H1 (cell line): ENCODE measurements around the gene COL11A2. TPM values are rescaled to one million over a fixed set of nuclear protein-coding genes. Genes with fewer than 3 reads are reported as not detected.

Experiments used
- CTCF ChIA-PET: fragments of 300-600 bp; sonication (Branson Sonifier 250); formaldehyde crosslinking; loops from one replicate; lab custom pipeline; 2021; ENCODE audit not compliant: partially characterized antibody; lab: Charles Lee
- POLR2A ChIA-PET: fragments of 300-600 bp; sonication (Branson Sonifier 250); formaldehyde crosslinking; loops from one replicate; lab custom pipeline; 2021; ENCODE audit warnings: inconsistent platforms; ENCODE audit not compliant: partially characterized antibody; lab: Charles Lee
- DNase-seq, 2 experiments: peaks; one replicate each; pipeline versions ENCODE4 v3.0.0 to v3.0.0-alpha.2; 2010 to 2022; ENCODE audit warnings: low spot score in 2 of 2, low read depth in 1 of 2, mixed read lengths in 1 of 2
- FAIRE-seq: peaks from 2 replicates; lab custom pipeline; 2011; peaks lifted over from hg19 to GRCh38; lab: Jason Lieb, UNC
- H2AFZ ChIP-seq: 2 replicates; pipeline ENCODE4 v1.8.1; 2012; ENCODE audit warnings: low read length, inconsistent platforms
- H2AK5ac ChIP-seq: 2 replicates; pipeline ENCODE4 v1.6.1; 2013; ENCODE audit warnings: low read depth, low read length
- H2BK120ac ChIP-seq: replicated peaks from 2 replicates; pipeline ENCODE3; 2013; ENCODE audit warnings: low read depth, low read length, inconsistent platforms
- H2BK12ac ChIP-seq: 2 replicates; pipeline ENCODE4 v1.6.1; 2013; ENCODE audit warnings: low read depth, low read length
- H2BK15ac ChIP-seq: 2 replicates; pipeline ENCODE4 v1.6.1; 2013; ENCODE audit warnings: low read length
- H2BK20ac ChIP-seq: 2 replicates; pipeline ENCODE4 v1.6.1; 2013; ENCODE audit warnings: low read length
- H2BK5ac ChIP-seq: 2 replicates; pipeline ENCODE4 v1.6.1; 2013; ENCODE audit warnings: low read depth, low read length
- H3K14ac ChIP-seq: 2 replicates; pipeline ENCODE4 v1.6.1; 2013; ENCODE audit warnings: inconsistent platforms; ENCODE audit not compliant: insufficient read length
- H3K18ac ChIP-seq: 2 replicates; pipeline ENCODE4 v1.6.1; 2013; ENCODE audit warnings: low read length; ENCODE audit errors: extremely low read depth
- H3K23ac ChIP-seq: 2 replicates; pipeline ENCODE4 v1.6.1; 2013; ENCODE audit warnings: inconsistent platforms; ENCODE audit not compliant: insufficient read length
- H3K23me2 ChIP-seq: 2 replicates; pipeline ENCODE4 v1.6.1; 2013; ENCODE audit warnings: low read depth, low read length
- H3K27ac ChIP-seq: 2 replicates; pipeline ENCODE4 v1.6.1; 2011; ENCODE audit warnings: low read depth, low read length, inconsistent platforms
- H3K27me3 ChIP-seq, 4 experiments: replicated peaks in 1 of 4; 1 replicate in 1 of 4; 2 replicates in 3 of 4; pipeline versions ENCODE4 v1.6.1 to v1.8.1; 2011 to 2013; ENCODE audit warnings: low read length in 3 of 4, mild to moderate bottlenecking in 3 of 4, inconsistent platforms in 2 of 4, mixed read lengths in 2 of 4, moderate library complexity in 1 of 4; ENCODE audit not compliant: control insufficient read depth in 3 of 4, insufficient read depth in 3 of 4; ENCODE audit errors: extremely low read depth in 1 of 4
- H3K36me3 ChIP-seq, 4 experiments: 2 replicates each; pipeline versions ENCODE4 v1.6.1 to v1.8.1; 2011 to 2013; ENCODE audit warnings: mild to moderate bottlenecking in 4 of 4, low read length in 3 of 4, moderate library complexity in 2 of 4, control low read depth in 1 of 4, inconsistent platforms in 1 of 4; ENCODE audit not compliant: insufficient read depth in 4 of 4, control insufficient read depth in 2 of 4
- H3K4ac ChIP-seq: replicated peaks from 2 replicates; pipeline ENCODE3; 2013; ENCODE audit warnings: low read length, low read depth, mixed read lengths, inconsistent platforms; ENCODE audit not compliant: insufficient read length
- H3K4me1 ChIP-seq, 4 experiments: replicated peaks in 1 of 4; 1 replicate in 1 of 4; 2 replicates in 3 of 4; pipeline versions ENCODE4 v1.6.1 to v1.8.1; 2011 to 2013; ENCODE audit warnings: low read length in 3 of 4, inconsistent platforms in 2 of 4, mixed read lengths in 1 of 4; ENCODE audit not compliant: insufficient read depth in 4 of 4, control insufficient read depth in 3 of 4
- H3K4me2 ChIP-seq, 2 experiments: 2 replicates each; pipeline versions ENCODE4 v1.6.1 to v1.8.1; 2011 to 2013; ENCODE audit warnings: low read depth in 2 of 2, low read length in 2 of 2, control low read depth in 1 of 2, inconsistent platforms in 1 of 2, mild to moderate bottlenecking in 1 of 2; ENCODE audit not compliant: insufficient read depth in 1 of 2
- H3K4me3 ChIP-seq, 4 experiments: fragments of 200-600, 300-600 bp in 1 of 4; sonication (generic), shearing (Covaris generic), sonication (Bioruptor Twin) in 1 of 4; 2 replicates each; pipeline versions ENCODE4 v1.5.1 to v1.8.1; 2011 to 2016; ENCODE audit warnings: low read length in 4 of 4, low read depth in 3 of 4, control low read depth in 2 of 4, inconsistent platforms in 2 of 4, mild to moderate bottlenecking in 2 of 4, mixed read lengths in 1 of 4, moderate library complexity in 1 of 4; ENCODE audit not compliant: insufficient read depth in 2 of 4; ENCODE audit errors: extremely low read depth in 1 of 4
- H3K56ac ChIP-seq: replicated peaks from 2 replicates; pipeline ENCODE3; 2013; ENCODE audit warnings: low read depth, mild to moderate bottlenecking, mixed read lengths, low read length, inconsistent platforms; ENCODE audit not compliant: insufficient read length
- H3K79me1 ChIP-seq: 2 replicates; pipeline ENCODE4 v1.6.1; 2013; ENCODE audit warnings: low read depth, low read length, control low read depth
- H3K79me2 ChIP-seq, 2 experiments: 2 replicates each; pipeline versions ENCODE4 v1.6.1 to v1.8.1; 2012 to 2013; ENCODE audit warnings: low read length in 2 of 2, mild to moderate bottlenecking in 2 of 2, inconsistent platforms in 1 of 2; ENCODE audit not compliant: insufficient read depth in 2 of 2, control insufficient read depth in 1 of 2
- H3K9ac ChIP-seq, 4 experiments: replicated peaks in 1 of 4; 1 replicate in 1 of 4; 2 replicates in 3 of 4; pipeline versions ENCODE4 v1.6.1 to v1.8.1; 2011 to 2013; ENCODE audit warnings: low read depth in 3 of 4, low read length in 3 of 4, control low read depth in 2 of 4, mild to moderate bottlenecking in 2 of 4, moderate library complexity in 2 of 4, inconsistent platforms in 1 of 4; ENCODE audit errors: extremely low read depth in 1 of 4
- H3K9me3 ChIP-seq, 2 experiments: 2 replicates each; pipeline versions ENCODE4 v1.6.1 to v1.8.1; 2012 to 2013; ENCODE audit warnings: mild to moderate bottlenecking in 2 of 2, moderate library complexity in 2 of 2, control low read depth in 1 of 2, inconsistent platforms in 1 of 2, low read depth in 1 of 2, low read length in 1 of 2, mixed read lengths in 1 of 2; ENCODE audit not compliant: insufficient read depth in 2 of 2
- H4K20me1 ChIP-seq, 2 experiments: replicated peaks in 1 of 2; 2 replicates each; pipeline versions ENCODE3 to v1.8.1; 2011 to 2013; ENCODE audit warnings: inconsistent platforms in 2 of 2, low read length in 2 of 2, mild to moderate bottlenecking in 1 of 2; ENCODE audit not compliant: insufficient read depth in 2 of 2, control insufficient read depth in 1 of 2
- H4K5ac ChIP-seq: 2 replicates; pipeline ENCODE4 v1.6.1; 2013; ENCODE audit warnings: low read length, low read depth, mixed read lengths, inconsistent platforms; ENCODE audit not compliant: insufficient read length
- H4K8ac ChIP-seq: 2 replicates; pipeline ENCODE4 v1.8.0; 2013; ENCODE audit warnings: mild to moderate bottlenecking, moderate library complexity, low read length, inconsistent platforms; ENCODE audit not compliant: insufficient read depth; ENCODE audit errors: extremely low read depth
- H4K91ac ChIP-seq: replicated peaks from 2 replicates; pipeline ENCODE3; 2013; ENCODE audit warnings: low read length, mixed read lengths, inconsistent platforms; ENCODE audit not compliant: insufficient read length
- ATF2 ChIP-seq: IDR thresholded peaks from 2 replicates; pipeline ENCODE4 v1.6.1; 2012; ENCODE audit warnings: low read length, inconsistent platforms
- BRCA1 ChIP-seq: IDR thresholded peaks from 2 replicates; pipeline ENCODE4 v1.6.1; 2012; ENCODE audit warnings: low read depth, low read length, improper control_type of control experiment
- CBX8 ChIP-seq: fragments of 300-800, 300-1000 bp; sonication (generic); IDR thresholded peaks from 2 replicates; pipeline ENCODE4 v1.7.1; 2016; ENCODE audit warnings: low read depth, low read length, borderline replicate concordance
- E2F6 ChIP-seq: IDR thresholded peaks from 2 replicates; pipeline ENCODE4 v1.6.1; 2012; ENCODE audit warnings: inconsistent platforms
- KDM4A ChIP-seq: IDR thresholded peaks from one replicate; pipeline ENCODE4 v1.7.1; 2012; ENCODE audit warnings: low read depth, mild to moderate bottlenecking, moderate library complexity, low read length, inconsistent platforms; ENCODE audit not compliant: severe bottlenecking
- SAP30 ChIP-seq: fragments of 300-600 bp; sonication (generic); IDR thresholded peaks from 2 replicates; pipeline ENCODE4 v1.7.1; 2012; ENCODE audit warnings: low read length, moderate library complexity, mild to moderate bottlenecking, inconsistent platforms; ENCODE audit not compliant: insufficient read depth, insufficient replicate concordance
- SIRT6 ChIP-seq: IDR thresholded peaks from one replicate; pipeline ENCODE4 v1.7.1; 2012; ENCODE audit warnings: low read length, inconsistent platforms
- TBP ChIP-seq: IDR thresholded peaks from 2 replicates; pipeline ENCODE4 v1.6.1; 2011; ENCODE audit warnings: low read depth, low read length, improper control_type of control experiment
- TEAD4 ChIP-seq: IDR thresholded peaks from 2 replicates; pipeline ENCODE4 v1.6.1; 2012; ENCODE audit warnings: low read depth, low read length, inconsistent platforms, mixed read lengths
- YY1 ChIP-seq: IDR thresholded peaks from 2 replicates; pipeline ENCODE4 v1.6.1; 2011; ENCODE audit warnings: low read depth, mild to moderate bottlenecking, low read length
- WGBS, 2 experiments: shearing (Covaris generic) in 1 of 2; methylation state at CpG; one replicate each; pipeline versions ENCODE4 v1.1.6 to v1.1.7; 2013 to 2015; ENCODE audit warnings: low lambda C conversion rate in 2 of 2, mixed read lengths in 2 of 2, inconsistent platforms in 1 of 2, low coverage in 1 of 2, missing lambda C conversion rate in 1 of 2; ENCODE audit not compliant: insufficient replicate concordance in 2 of 2, insufficient coverage in 1 of 2, insufficient read length in 1 of 2; ENCODE audit errors: extremely low coverage in 1 of 2, missing lambda C conversion rate in 1 of 2; 5-methylcytosine and 5-hydroxymethylcytosine counted together
- polyA plus RNA-seq, 7 experiments: library from polyadenylated mRNA; depleted of rRNA in 3 of 7; stranded (reverse) in 5 of 7; unstranded in 2 of 7; fragments of >200 nt in 5 of 7; fragments of 200-250 nt in 2 of 7; gene quantifications; 1 replicate in 5 of 7; 2 replicates in 1 of 7; 4 replicates in 1 of 7; pipeline versions ENCODE4 v1.2.1 to v1.2.3, GENCODE V29; 2011 to 2013; ENCODE audit warnings: missing spikeins in 2 of 7, mixed read lengths in 2 of 7
- total RNA-seq: library from RNA; stranded (reverse); fragmentation: NEBNext Ultra II Directional; extraction: Animal tissue kit (Norgen Biotek cat#: 25700); gene quantifications from 2 replicates; pipeline ENCODE4 v1.2.1, GENCODE V29; 2021

COL11A2 gene
- total and polyA plus RNA-seq, 2 of the 8 experiments (the other 6 are each of a cell fraction or from before 2014, with no cell fraction given): 2.8 to 3.8 TPM

- Histone ChIP-seq H3K9me3 (no peaks in the 10 kb centered on the region), H4K5ac (no peak overlapping the region), H2BK120ac (no peak overlapping the region), H4K20me1 (no peaks in the 10 kb centered on the region), H2BK12ac (no peak overlapping the region), H3K56ac (no peak overlapping the region), H2AFZ (no peak overlapping the region), H3K23me2 (peaks cover 7% of the 10 kb centered on the region; the same call in 1 of the 2 replicates), H3K79me1 (no peaks in the 10 kb centered on the region), H3K23ac (no peak overlapping the region), H3K79me2 (no peaks in the 10 kb centered on the region), H2BK5ac (no peak overlapping the region), H4K91ac (no peak overlapping the region), H3K4me2 (no peak overlapping the region), H3K9ac (no peak overlapping the region), H3K4me1 (peaks cover 0 to 6% (median 2%) of the 10 kb centered on the region in 4 experiments; a peak in 6 of 7 replicates), H2AK5ac (no peak overlapping the region), H2BK15ac (no peak overlapping the region), H3K4me3 (no peak overlapping the region), H3K36me3 (no peaks in the 10 kb centered on the region), H2BK20ac (no peak overlapping the region), H3K14ac (no peak overlapping the region), H3K27ac (no peak overlapping the region), H3K18ac (no peak overlapping the region), H3K27me3 (peaks cover 0 to 8% (median 2%) of the 10 kb centered on the region in 4 experiments; a peak in 4 of 7 replicates), H3K4ac (no peak overlapping the region), H4K8ac (no peak overlapping the region)
- ChIA-PET POLR2A (interaction anchor here (0.9 to 3.0 kb wide), 3 partner anchors 48 to 194 kb away, joined by 4 to 8 read pairs (median 5); no protein-coding TSS in a partner anchor), CTCF (interaction anchor here (0.6 to 9.5 kb wide), 5 partner anchors 17 to 181 kb away, joined by 3 to 57 read pairs (median 5); no protein-coding TSS in a partner anchor)
- DNase-seq: no peak
- 92% methylated on average over 17 of the region's 17 CpGs; no CpG with 5 or more reads in 1 of the 2 experiments for WGBS, 2 experiments
- no peak for FAIRE-seq
- no peak for TF ChIP-seq SIRT6
- TF ChIP-seq TBP: no peak
- no peak for TF ChIP-seq E2F6
- TF ChIP-seq BRCA1: no peak
- no peak for TF ChIP-seq TEAD4
- TF ChIP-seq CBX8: no peak
- TF ChIP-seq KDM4A: no peak
- TF ChIP-seq YY1: no peak
- TF ChIP-seq SAP30: no peak
- TF ChIP-seq ATF2: no peak
These were observed 26.5 kb downstream of the COL11A2 start for GRCh38 chr6:33165581-33166258.
